HepG2 (cell line): ENCODE results near the gene CERS1. TPM values are rescaled to one million over a fixed set of nuclear protein-coding genes. Genes with fewer than 3 reads are reported as not detected.
A peak's percentile ranks its signal among the peaks of the same experiment; 100 is the strongest.

Source experiments
- ATAC-seq: fragments of 200-7000 bp; cut with Tn5 transposase; 3 replicates; pipeline ENCODE4 v1.9.1; 2020; ENCODE audit warnings: mild to moderate bottlenecking, moderate library complexity
- BruUV-seq: library from RNA; stranded (reverse); fragments of 400-500 nt; replicated peaks from 2 replicates; lab custom pipeline; 2021; lab: Mats Ljungman, UMichigan
- CTCF ChIA-PET: fragments of 300-600 bp; formaldehyde crosslinking; extraction: SDS; loops from one replicate; lab custom pipeline; 2021; ENCODE audit warnings: low total read pairs, inconsistent platforms, low intra/inter-chr PET ratio; lab: Yijun Ruan, JAX
- POLR2A ChIA-PET: fragments of 350-600 bp; sonication (Branson Sonifier 250); formaldehyde crosslinking; loops from one replicate; lab custom pipeline; 2020; ENCODE audit warnings: antibody characterized with exemption, inconsistent platforms; lab: Yijun Ruan, JAX
- DNase-seq: peaks from one replicate; pipeline ENCODE4 v3.0.0-alpha.2; 2015; ENCODE audit warnings: low spot score
- FAIRE-seq: peaks from 3 replicates; lab custom pipeline; 2011; peaks lifted over from hg19 to GRCh38; lab: Jason Lieb, UNC
- H2AFZ ChIP-seq: one replicate; pipeline ENCODE4 v1.6.1; 2011; ENCODE audit warnings: low read length, inconsistent platforms
- H3K27ac ChIP-seq: fragments of 300-600 bp; 3 replicates; pipeline ENCODE4 v1.8.0; 2011; ENCODE audit warnings: mixed run types, mild to moderate bottlenecking, mixed read lengths, low read length, inconsistent platforms; ENCODE audit not compliant: insufficient read depth; ENCODE audit errors: extremely low read length
- H3K27me3 ChIP-seq, 2 experiments: fragments of 200-600 bp in 1 of 2; 2 replicates in 1 of 2; 3 replicates in 1 of 2; pipeline versions ENCODE4 v1.6.0 to v1.8.0; 2011; ENCODE audit warnings: low read length in 2 of 2, mild to moderate bottlenecking in 2 of 2, moderate library complexity in 2 of 2, inconsistent platforms in 1 of 2; ENCODE audit not compliant: insufficient read depth in 2 of 2, control insufficient read depth in 1 of 2
- H3K36me3 ChIP-seq, 2 experiments: fragments of 200-600 bp in 1 of 2; replicated peaks in 1 of 2; 2 replicates in 1 of 2; 3 replicates in 1 of 2; pipeline versions ENCODE4 v1.5.1 to v1.8.0; 2011; ENCODE audit warnings: low read length in 2 of 2, inconsistent platforms in 1 of 2; ENCODE audit not compliant: insufficient read depth in 2 of 2, control insufficient read depth in 1 of 2
- H3K4me1 ChIP-seq: 2 replicates; pipeline ENCODE4 v1.5.1; 2012; ENCODE audit warnings: low read length, inconsistent platforms; ENCODE audit not compliant: insufficient read depth
- H3K4me2 ChIP-seq: 2 replicates; pipeline ENCODE4 v1.6.0; 2011; ENCODE audit warnings: low read depth, low read length, inconsistent platforms
- H3K4me3 ChIP-seq, 3 experiments: fragments of 200-600 bp in 1 of 3; sonication (generic), shearing (Covaris generic) in 1 of 3; replicated peaks in 1 of 3; 2 replicates each; pipeline ENCODE4 v1.5.1; 2011 to 2016; ENCODE audit warnings: low read length in 3 of 3, inconsistent platforms in 2 of 3, low read depth in 2 of 3, mild to moderate bottlenecking in 2 of 3, control low read depth in 1 of 3, mixed read lengths in 1 of 3; ENCODE audit not compliant: insufficient read depth in 1 of 3
- H3K79me2 ChIP-seq: one replicate; pipeline ENCODE4 v1.6.1; 2011; ENCODE audit warnings: low read length, inconsistent platforms; ENCODE audit not compliant: insufficient read depth
- H3K9ac ChIP-seq: 2 replicates; pipeline ENCODE4 v1.6.0; 2011; ENCODE audit warnings: mild to moderate bottlenecking, low read depth, low read length, inconsistent platforms; ENCODE audit not compliant: insufficient read depth
- H3K9me3 ChIP-seq: 2 replicates; pipeline ENCODE4 v1.5.1; 2012; ENCODE audit warnings: mild to moderate bottlenecking, low read length
- H4K20me1 ChIP-seq: 2 replicates; pipeline ENCODE4 v1.6.0; 2011; ENCODE audit warnings: inconsistent platforms, mild to moderate bottlenecking, low read length, moderate library complexity; ENCODE audit not compliant: insufficient read depth
- AGO2 ChIP-seq: fragments of 200-400 bp; formaldehyde crosslinking; optimal IDR thresholded peaks from 2 replicates; pipeline ENCODE3; 2017; ENCODE audit warnings: mild to moderate bottlenecking, low read depth, low read length, moderate library complexity
- RBM22 ChIP-seq: fragments of 200-400 bp; formaldehyde crosslinking; optimal IDR thresholded peaks from 2 replicates; pipeline ENCODE3; 2017; ENCODE audit warnings: mild to moderate bottlenecking, low read length, moderate library complexity
- ZNF768 ChIP-seq: sonication (generic); formaldehyde crosslinking; IDR thresholded peaks from 2 replicates; pipeline ENCODE4 v1.4.0; 2020; ENCODE audit warnings: missing genetic modification reagents
- WGBS: methylation state at CpG from one replicate; pipeline ENCODE4 v1.1.6; 2017; ENCODE audit warnings: low lambda C conversion rate; 5-methylcytosine and 5-hydroxymethylcytosine counted together
- in situ Hi-C: cut with HindIII; loops from 2 replicates; pipeline ENCODE4 v1.10.0; 2017; ENCODE audit warnings: low pct_unique_long_range_greater_than_20kb; ENCODE audit not compliant: extremely low pct_ligation_motif_present
- intact Hi-C: fragments of 100-400 bp; cut with micrococcal nuclease; formaldehyde crosslinking; loops from one replicate; pipeline ENCODE4 v1.10.0; 2022; ENCODE audit not compliant: unreplicated experiment
- polyA plus RNA-seq, 8 experiments: library from polyadenylated mRNA; depleted of rRNA in 3 of 8; stranded (reverse) in 7 of 8; unstranded in 1 of 8; fragments of >200 nt; fragmentation: Illumina TruSeq in 4 of 8; extraction: Trizol in 4 of 8; gene quantifications; 2 replicates each; pipeline versions ENCODE4 v1.2.1 to v1.2.3, GENCODE V29; 2011 to 2016; ENCODE audit warnings: low read depth in 4 of 8, missing spikeins in 1 of 8, mixed read lengths in 1 of 8; ENCODE audit not compliant: insufficient read depth in 1 of 8
- total RNA-seq, 5 experiments: library from RNA; depleted of rRNA; stranded (reverse); fragments of >200 nt; fragmentation: Illumina TruSeq; extraction: Trizol; gene quantifications; 2 replicates each; pipeline ENCODE4 v1.2.3, GENCODE V29; 2016; ENCODE audit warnings: low read depth in 1 of 5
- TF ChIP-seq, protein P1 (sequence below): sonication (generic); formaldehyde crosslinking; IDR thresholded peaks from 2 replicates; pipeline ENCODE4 v1.8.0; 2022; ENCODE audit warnings: mild to moderate bottlenecking, missing genetic modification reagents, moderate library complexity

CERS1 gene
- total and polyA plus RNA-seq, 2 of the 13 experiments (the other 11 are each of a cell fraction or from before 2014, with no cell fraction given): 4.6 to 9.8 TPM

DNA sequence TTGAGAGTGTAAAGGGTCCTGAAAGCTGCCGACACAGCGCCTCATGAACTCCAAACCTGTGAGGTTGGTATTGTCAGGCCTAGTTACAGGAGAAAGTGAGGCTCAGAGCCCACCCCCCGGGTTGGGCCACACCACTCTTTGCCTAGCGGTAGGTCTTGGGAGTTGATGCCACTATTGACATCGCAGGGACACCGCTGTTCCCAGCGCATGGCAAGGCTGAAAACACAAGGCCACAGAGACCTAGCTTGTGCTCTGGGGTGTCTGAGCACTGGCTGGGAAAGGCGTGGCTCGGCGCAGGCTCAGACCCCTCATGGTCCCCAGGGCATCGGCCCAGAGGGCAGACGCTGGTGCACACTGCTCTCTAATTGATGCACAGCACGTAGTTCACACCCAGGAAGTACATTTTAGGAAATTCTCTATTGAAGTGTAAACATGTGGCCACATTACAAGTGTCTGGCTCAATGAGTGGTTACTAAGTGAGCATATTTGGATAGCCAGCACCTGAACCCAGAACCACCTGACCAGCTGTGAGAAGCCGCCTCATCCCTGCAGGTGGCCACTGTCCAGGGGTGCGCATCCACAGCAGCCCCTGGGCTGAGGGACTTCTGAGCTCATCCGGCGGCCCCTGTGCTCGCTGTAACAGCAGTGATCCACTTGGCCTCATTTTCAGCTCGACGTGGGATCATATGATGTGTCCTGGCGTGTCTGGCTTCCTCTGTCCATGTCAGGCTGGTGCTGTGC, 36.9 kb downstream of the CERS1 start:
- no peak for FAIRE-seq
- ChIA-PET CTCF (no interaction called here), POLR2A (no interaction called here)
- Histone ChIP-seq H3K79me2 (no peaks in the 10 kb centered on the region), H3K9me3 (no peaks in the 10 kb centered on the region), H3K4me2 (no peak overlapping the region), H3K4me1 (no peaks in the 10 kb centered on the region), H3K36me3 (peaks cover 71 to 98% of the 10 kb centered on the region in 2 experiments), H3K9ac (no peak overlapping the region), H3K27ac (no peak overlapping the region), H3K4me3 (no peak overlapping the region), H2AFZ (no peak overlapping the region), H3K27me3 (no peaks in the 10 kb centered on the region), H4K20me1 (0 out of 2 replicates have a peak, but pooled peaks cover 3% of the 10 kb centered on the region)
- no peak for ATAC-seq
- peak; percentile 49 for TF ChIP-seq AGO2
- TF ChIP-seq, protein P1, sequence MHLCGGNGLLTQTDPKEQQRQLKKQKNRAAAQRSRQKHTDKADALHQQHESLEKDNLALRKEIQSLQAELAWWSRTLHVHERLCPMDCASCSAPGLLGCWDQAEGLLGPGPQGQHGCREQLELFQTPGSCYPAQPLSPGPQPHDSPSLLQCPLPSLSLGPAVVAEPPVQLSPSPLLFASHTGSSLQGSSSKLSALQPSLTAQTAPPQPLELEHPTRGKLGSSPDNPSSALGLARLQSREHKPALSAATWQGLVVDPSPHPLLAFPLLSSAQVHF: no peak
- BruUV-seq: no TSS peak
- in situ Hi-C loops (no loop called here), intact Hi-C loops (no loop called here)
- WGBS: 95% methylated on average over 11 of the region's 21 CpGs
- DNase-seq: no peak

DNA sequence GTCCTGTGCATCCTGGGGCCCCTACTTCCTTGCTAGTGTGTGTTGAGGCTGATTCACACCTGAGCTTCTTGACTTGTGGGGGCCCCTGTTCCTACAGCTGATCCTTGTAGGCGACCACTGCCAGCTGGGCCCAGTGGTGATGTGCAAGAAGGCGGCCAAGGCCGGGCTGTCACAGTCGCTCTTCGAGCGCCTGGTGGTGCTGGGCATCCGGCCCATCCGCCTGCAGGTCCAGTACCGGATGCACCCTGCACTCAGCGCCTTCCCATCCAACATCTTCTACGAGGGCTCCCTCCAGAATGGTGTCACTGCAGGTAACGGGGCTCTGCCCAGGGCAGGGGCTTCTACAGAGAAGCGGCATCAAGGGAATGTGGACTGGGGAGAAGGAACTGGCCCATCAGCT, 38.7 kb downstream of the CERS1 start:
- Histone ChIP-seq H3K9me3 (no peaks in the 10 kb centered on the region), H3K9ac (no peak overlapping the region), H3K79me2 (no peaks in the 10 kb centered on the region), H3K4me1 (no peaks in the 10 kb centered on the region), H4K20me1 (0 out of 2 replicates have a peak, but pooled peaks cover 3% of the 10 kb centered on the region), H3K27me3 (no peaks in the 10 kb centered on the region), H3K27ac (no peak overlapping the region), H2AFZ (no peak overlapping the region), H3K4me3 (no peak overlapping the region), H3K4me2 (no peak overlapping the region), H3K36me3 (peaks cover 71 to 98% of the 10 kb centered on the region in 2 experiments)
- intact Hi-C loops: no loop called here
- no TSS peak for BruUV-seq
- DNase-seq (no peak), ATAC-seq (no peak), FAIRE-seq (no peak)
- ChIA-PET POLR2A (no interaction called here), CTCF (interaction anchor here (1.7 kb wide), 1 partner anchor 10 kb away, joined by 4 read pairs; no protein-coding TSS in a partner anchor)
- TF ChIP-seq ZNF768 (CRISPR knock-in tag) (no peak), RBM22 (peak; percentile 76)
- in situ Hi-C loops: no loop called here
- 93% methylated on average over 2 of the region's 13 CpGs for WGBS
